GM21360 (cell line): Measurements from ENCODE around the gene GOLGA6C.
"Not testable (repeated sequence)": the region's sequence is repeated elsewhere in the genome, so short reads cannot be mapped to it uniquely, and the experiment has no call there.

Experiments
- ATAC-seq: cut with Tn5 transposase; IDR thresholded peaks from one replicate; pipeline ENCODE4 v1.9.1; 2021; ENCODE audit warnings: mild to moderate bottlenecking, moderate library complexity; ENCODE audit not compliant: unreplicated experiment

Gene GOLGA6C

DNA sequence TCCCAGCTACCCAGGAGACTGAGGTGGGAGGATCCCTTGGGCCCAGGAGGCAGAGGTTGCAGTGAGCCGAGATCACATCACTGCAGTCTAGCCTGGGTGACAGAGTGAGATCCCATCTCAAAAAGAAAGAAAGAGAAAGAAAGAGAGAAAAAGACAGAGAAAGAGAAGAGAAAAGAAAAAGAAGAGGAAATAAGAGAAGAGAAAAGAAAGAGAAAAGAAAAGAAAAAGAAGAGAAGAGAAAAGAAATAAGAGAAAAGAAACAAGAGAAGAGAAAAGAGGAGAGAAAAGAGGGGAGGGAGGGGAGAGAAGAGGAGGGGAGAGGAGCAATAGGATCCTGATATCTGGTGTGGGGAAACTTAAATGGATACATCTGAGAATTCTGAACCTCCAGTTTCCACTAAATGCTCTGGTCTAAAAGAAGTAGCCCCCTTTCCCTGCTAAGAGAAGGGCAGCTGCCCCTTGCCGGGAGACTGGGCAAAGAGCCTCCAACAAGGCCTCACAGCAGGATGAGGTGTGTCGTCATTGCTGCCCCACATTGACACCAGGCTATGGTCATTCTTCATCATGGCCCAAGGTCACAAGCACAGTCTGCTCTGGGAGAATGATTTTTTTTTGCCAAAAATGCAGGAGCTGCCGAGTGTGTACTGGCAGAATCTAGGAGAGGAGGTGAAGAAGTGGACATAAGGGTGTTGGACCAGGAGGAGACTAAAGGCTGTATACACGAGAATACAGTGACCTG lies 56.6 kb downstream of the GOLGA6C start:
- ATAC-seq: no peak

DNA sequence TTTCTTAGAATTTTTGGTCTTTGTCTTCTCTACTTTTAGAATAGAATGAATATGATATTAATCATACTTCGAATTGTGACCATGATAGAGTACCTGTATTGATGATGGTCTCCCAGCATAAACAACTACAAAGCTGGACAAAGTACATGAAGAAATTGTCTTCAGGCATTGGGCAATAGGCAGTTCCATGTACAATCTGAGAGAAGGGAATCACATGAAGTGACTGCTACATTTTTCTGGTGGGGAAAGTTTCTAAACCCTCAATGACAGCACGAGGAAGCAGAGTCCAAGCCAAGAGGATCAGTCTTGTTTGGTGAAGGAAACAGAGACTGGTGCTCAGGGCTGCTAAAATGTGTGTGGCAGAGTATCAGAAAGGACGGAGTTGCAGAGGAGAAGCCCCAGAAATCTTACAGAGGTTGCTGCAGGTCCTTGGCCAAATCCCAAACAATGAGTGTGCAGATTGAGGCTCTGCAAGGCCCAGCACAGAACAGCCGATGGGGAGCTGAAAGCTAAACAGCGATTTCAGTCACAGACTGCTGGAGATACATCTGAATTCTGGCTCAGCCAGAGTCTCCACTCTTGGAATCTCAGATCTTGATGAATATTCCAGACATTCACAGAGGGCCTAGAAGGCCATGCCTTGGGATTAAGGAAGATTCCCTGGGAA lies 61.2 kb downstream of the GOLGA6C start:
- ATAC-seq: not testable (repeated sequence)
